Vagina (tissue), 2 donors: Measurements from ENCODE around the gene FN1. TPM values are rescaled to one million over a fixed set of nuclear protein-coding genes. Genes with fewer than 3 reads are reported as not detected.

Experiments
- DNase-seq, 2 donors: peaks; one replicate each; pipeline ENCODE4 v3.0.0-alpha.2; 2017; ENCODE audit errors: extremely low spot score in 2 of 2
- H3K27ac ChIP-seq: fragments of 200-600 bp; sonication (generic); one replicate; pipeline ENCODE4 v1.5.1; 2019
- H3K27me3 ChIP-seq: fragments of 200-600 bp; sonication (generic); one replicate; pipeline ENCODE4 v1.5.1; 2019
- H3K36me3 ChIP-seq, 2 donors: fragments of 200-600 bp; sonication (generic); one replicate each; pipeline ENCODE4 v1.5.1; 2017 to 2019
- H3K4me1 ChIP-seq: fragments of 200-600 bp; sonication (generic); one replicate; pipeline ENCODE4 v1.5.1; 2019
- H3K4me3 ChIP-seq, 2 donors: fragments of 200-600 bp; sonication (generic); 1 replicate in 1 of 2; 2 replicates in 1 of 2; pipeline ENCODE4 v1.5.1; 2016 to 2019
- H3K9me3 ChIP-seq: fragments of 200-600 bp; sonication (generic); one replicate; pipeline ENCODE4 v1.5.1; 2019
- POLR2A ChIP-seq, 2 donors: fragments of 450-650 bp; IDR thresholded peaks; one replicate each; pipeline ENCODE4 v1.6.1; 2017; ENCODE audit warnings: antibody characterized with exemption in 2 of 2, mild to moderate bottlenecking in 2 of 2, moderate library complexity in 2 of 2
- POLR2AphosphoS5 ChIP-seq, 2 donors: sonication (generic); formaldehyde crosslinking; IDR thresholded peaks; one replicate each; pipeline ENCODE4 v1.9.0; 2017; ENCODE audit warnings: antibody characterized with exemption in 2 of 2, mild to moderate bottlenecking in 2 of 2, low read depth in 1 of 2; ENCODE audit not compliant: insufficient read depth in 1 of 2
- intact Hi-C: fragments of 100-400 bp; cut with DNase I; formaldehyde crosslinking; loops from one replicate; pipeline ENCODE4 v1.15.1; 2023
- total RNA-seq: library from RNA; depleted of rRNA; stranded (reverse); fragments of >200 nt; gene quantifications from one replicate; pipeline ENCODE4 v1.2.3, GENCODE V29; 2016
- TF ChIP-seq, protein P1 (sequence below), 3 experiments: fragments of 450-650 bp in 2 of 3; fragments of 200-600 bp in 1 of 3; sonication (generic) in 1 of 3; IDR thresholded peaks; one replicate each; pipeline ENCODE4 v1.5.1; 2017 to 2019; ENCODE audit warnings: antibody characterized with exemption in 3 of 3, mild to moderate bottlenecking in 2 of 3, moderate library complexity in 2 of 3

FN1 gene
- total RNA-seq, 1 donor from 2014 or later = 292 TPM

DNA sequence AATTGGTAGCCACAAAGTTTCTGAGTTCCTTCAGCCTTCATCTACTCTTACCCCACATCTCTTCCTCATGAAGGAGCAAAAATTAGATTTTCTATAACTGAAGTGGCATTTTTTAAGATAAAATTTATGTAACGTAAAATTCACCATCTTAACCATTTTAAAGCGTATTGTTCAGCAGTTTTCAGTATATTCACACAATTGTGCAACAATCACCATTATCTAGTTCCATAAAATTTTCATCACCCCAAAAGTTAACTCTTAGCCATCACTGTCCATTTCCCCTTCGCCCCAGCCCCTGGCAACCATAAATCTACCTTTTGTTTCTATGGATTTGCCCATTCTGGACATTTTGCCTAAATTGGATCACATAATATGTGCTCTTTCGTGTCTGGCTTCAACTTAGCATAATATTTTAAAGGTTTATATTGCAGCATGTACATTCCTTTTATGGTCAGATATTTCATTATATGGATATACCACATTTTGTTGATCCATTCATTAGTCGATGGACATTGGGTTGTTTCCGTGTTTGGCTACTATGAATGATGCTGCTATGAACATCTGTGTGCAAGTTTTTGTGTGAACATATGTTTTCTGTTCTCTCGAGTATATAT lies 79.4 kb downstream of the FN1 start:
- H3K27ac ChIP-seq = no peak overlapping the region
- no peak for DNase-seq
- TF ChIP-seq POLR2A (IDR thresholded peaks at IDR 0.05) (no peak), POLR2AphosphoS5 (IDR thresholded peaks at IDR 0.05; ENCODE audit: insufficient read depth in 1 of 2, low read depth in 1 of 2) (no peak)
- TF ChIP-seq, protein P1, sequence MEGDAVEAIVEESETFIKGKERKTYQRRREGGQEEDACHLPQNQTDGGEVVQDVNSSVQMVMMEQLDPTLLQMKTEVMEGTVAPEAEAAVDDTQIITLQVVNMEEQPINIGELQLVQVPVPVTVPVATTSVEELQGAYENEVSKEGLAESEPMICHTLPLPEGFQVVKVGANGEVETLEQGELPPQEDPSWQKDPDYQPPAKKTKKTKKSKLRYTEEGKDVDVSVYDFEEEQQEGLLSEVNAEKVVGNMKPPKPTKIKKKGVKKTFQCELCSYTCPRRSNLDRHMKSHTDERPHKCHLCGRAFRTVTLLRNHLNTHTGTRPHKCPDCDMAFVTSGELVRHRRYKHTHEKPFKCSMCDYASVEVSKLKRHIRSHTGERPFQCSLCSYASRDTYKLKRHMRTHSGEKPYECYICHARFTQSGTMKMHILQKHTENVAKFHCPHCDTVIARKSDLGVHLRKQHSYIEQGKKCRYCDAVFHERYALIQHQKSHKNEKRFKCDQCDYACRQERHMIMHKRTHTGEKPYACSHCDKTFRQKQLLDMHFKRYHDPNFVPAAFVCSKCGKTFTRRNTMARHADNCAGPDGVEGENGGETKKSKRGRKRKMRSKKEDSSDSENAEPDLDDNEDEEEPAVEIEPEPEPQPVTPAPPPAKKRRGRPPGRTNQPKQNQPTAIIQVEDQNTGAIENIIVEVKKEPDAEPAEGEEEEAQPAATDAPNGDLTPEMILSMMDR (IDR thresholded peaks at IDR 0.05) = no peak

DNA sequence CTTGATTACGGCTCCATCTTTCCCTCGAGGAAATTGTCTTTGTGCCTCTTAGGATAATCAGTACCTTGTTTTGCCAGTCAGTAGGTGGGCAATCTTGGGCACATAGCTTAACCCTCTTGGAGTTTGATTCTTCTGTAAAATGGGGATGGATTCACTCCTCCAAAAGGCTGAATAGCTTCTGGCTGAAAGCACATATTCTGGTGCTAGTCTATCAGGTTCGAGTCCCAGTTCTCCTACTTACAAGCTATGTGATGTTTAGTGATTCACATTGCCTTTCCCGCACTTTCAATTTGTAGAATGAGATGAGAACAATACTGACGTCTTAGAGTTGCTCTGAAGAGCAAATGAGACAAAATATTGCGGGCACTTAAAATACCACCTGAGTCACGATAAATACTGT lies 80.1 kb downstream of the FN1 start:
- no peaks in the 10 kb centered on the region for H3K36me3 ChIP-seq
- H3K27me3 ChIP-seq = no peaks in the 10 kb centered on the region
- H3K4me3 ChIP-seq = no peak overlapping the region
- no peaks in the 10 kb centered on the region for H3K9me3 ChIP-seq
- no peak overlapping the region for H3K27ac ChIP-seq
- no peak for DNase-seq
- H3K4me1 ChIP-seq = no peaks in the 10 kb centered on the region
- no peak for TF ChIP-seq POLR2AphosphoS5 (IDR thresholded peaks at IDR 0.05; ENCODE audit: insufficient read depth in 1 of 2, low read depth in 1 of 2)
- no peak for TF ChIP-seq POLR2A (IDR thresholded peaks at IDR 0.05)
- TF ChIP-seq, protein P1 (IDR thresholded peaks at IDR 0.05) = no peak
- intact Hi-C loops = no loop called here

More for the DNA sequence above, 79.4 kb downstream of the FN1 start:
- Histone ChIP-seq H3K27me3 (no peaks in the 10 kb centered on the region), H3K4me1 (no peaks in the 10 kb centered on the region), H3K4me3 (no peak overlapping the region), H3K36me3 (peaks cover 0 to 4% of the 10 kb centered on the region in 2 donors), H3K9me3 (no peaks in the 10 kb centered on the region)
- intact Hi-C loops = no loop called here

DNA sequence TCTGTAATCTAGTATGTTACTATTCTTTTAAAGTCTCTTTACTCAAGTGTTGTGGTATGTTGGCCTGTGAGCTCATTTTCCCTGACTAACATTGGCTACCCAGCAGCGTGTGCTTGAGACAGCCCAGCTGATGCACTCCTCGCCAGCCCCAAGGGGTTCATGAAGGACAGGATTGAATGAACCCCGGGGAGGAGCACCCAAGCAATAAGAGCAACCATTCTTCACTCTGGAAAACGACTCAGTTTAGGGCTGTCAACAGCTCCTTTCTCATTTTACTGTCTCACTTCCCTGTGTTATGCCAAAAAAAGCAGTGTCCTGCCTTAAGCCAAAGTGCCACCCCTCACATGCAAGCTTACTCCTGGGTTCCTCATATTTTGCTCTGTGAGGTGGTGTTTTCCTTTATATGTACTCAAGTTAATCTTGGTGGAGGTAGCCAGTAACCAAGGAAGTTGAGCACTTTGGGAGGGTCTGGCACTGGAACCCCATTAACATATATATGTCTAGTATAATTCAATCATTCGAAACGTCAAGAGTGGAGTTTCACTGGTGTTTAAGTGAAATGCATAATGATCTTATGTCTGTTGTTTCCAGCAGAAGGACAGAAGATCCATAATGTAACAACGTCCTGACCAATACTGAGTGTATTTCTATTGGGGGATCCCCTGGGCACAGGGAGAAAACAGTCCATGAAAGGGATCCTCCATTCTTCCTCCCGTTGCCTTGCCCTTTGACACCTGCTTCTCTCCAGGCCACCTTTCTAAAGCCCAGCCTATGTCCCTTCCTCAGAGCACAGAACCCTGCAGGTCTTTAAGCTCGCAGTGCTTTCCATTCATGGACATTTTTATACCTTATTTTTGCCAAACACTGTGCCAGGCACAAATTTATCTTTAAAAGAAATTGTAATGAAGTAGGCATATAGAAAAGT lies 80.8 kb downstream of the FN1 start:
- no peak overlapping the region for H3K27ac ChIP-seq

DNA sequence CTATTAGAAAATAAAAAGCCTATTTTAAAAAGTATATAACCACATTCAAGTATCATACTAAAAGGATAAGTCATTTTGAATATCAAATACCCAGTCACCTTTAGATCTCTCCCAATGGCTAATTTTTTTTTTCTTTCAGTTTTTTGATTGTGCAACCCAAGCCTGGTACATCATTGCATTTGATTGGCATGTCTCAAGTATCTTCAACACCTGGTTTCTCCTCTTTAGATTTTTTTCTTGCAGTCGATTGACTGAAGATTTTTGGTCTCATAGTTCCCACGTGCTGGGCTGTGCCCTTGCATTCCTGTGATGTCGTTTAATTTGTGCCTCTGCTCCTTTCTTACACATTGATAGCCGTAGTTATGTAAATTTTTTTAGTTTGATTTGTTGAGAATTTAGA lies 83.3 kb downstream of the FN1 start:
- Histone ChIP-seq H3K9me3 (no peaks in the 10 kb centered on the region), H3K4me3 (no peak overlapping the region), H3K27ac (no peak overlapping the region), H3K36me3 (peaks cover 0 to 16% of the 10 kb centered on the region in 2 donors), H3K27me3 (no peaks in the 10 kb centered on the region), H3K4me1 (no peaks in the 10 kb centered on the region)
- TF ChIP-seq POLR2A (IDR thresholded peaks at IDR 0.05) (no peak), POLR2AphosphoS5 (IDR thresholded peaks at IDR 0.05; ENCODE audit: insufficient read depth in 1 of 2, low read depth in 1 of 2) (no peak)
- TF ChIP-seq, protein P1 (IDR thresholded peaks at IDR 0.05) = no peak
- intact Hi-C loops = no loop called here
- DNase-seq = no peak

More for the DNA sequence above, 80.8 kb downstream of the FN1 start:
- Histone ChIP-seq H3K27me3 (no peaks in the 10 kb centered on the region), H3K36me3 (no peaks in the 10 kb centered on the region), H3K4me3 (no peak overlapping the region), H3K9me3 (no peaks in the 10 kb centered on the region), H3K4me1 (no peaks in the 10 kb centered on the region)
- TF ChIP-seq POLR2AphosphoS5 (IDR thresholded peaks at IDR 0.05; ENCODE audit: insufficient read depth in 1 of 2, low read depth in 1 of 2) (no peak), POLR2A (IDR thresholded peaks at IDR 0.05) (no peak)
- TF ChIP-seq, protein P1 (IDR thresholded peaks at IDR 0.05) = no peak
- intact Hi-C loops = no loop called here
- no peak for DNase-seq
